Bronchial epithelial cell (primary cell): ENCODE results near the gene GRID2. TPM values are rescaled to one million over a fixed set of nuclear protein-coding genes. Genes with fewer than 3 reads are reported as not detected.

ENCODE experiments used
- DNase-seq: peaks from one replicate; pipeline ENCODE4 v3.0.0-alpha.2; 2010; ENCODE audit warnings: low read depth
- FAIRE-seq: peaks from 2 replicates; lab custom pipeline; 2011; peaks lifted over from hg19 to GRCh38; lab: Jason Lieb, UNC
- H3K27me3 ChIP-seq: 2 replicates; pipeline ENCODE4 v1.5.1; 2011; ENCODE audit warnings: low read length; ENCODE audit not compliant: control insufficient read depth, insufficient read depth
- H3K36me3 ChIP-seq: 2 replicates; pipeline ENCODE4 v1.5.1; 2011; ENCODE audit warnings: low read length; ENCODE audit not compliant: control insufficient read depth, insufficient read depth
- H3K4me3 ChIP-seq: 2 replicates; pipeline ENCODE4 v1.5.1; 2011; ENCODE audit warnings: mild to moderate bottlenecking, low read depth, low read length, control low read depth
- total RNA-seq: library from RNA; depleted of rRNA; stranded (reverse); fragments of >200 nt; gene quantifications from 2 replicates; pipeline ENCODE4 v1.2.1, GENCODE V29; 2014
- TF ChIP-seq, protein P1 (sequence below): IDR thresholded peaks from 2 replicates; pipeline ENCODE4 v1.5.1; 2011; ENCODE audit warnings: mild to moderate bottlenecking, moderate library complexity, low read length, control low read depth, inconsistent platforms; ENCODE audit not compliant: insufficient read depth, severe bottlenecking

GRID2 gene
- total RNA-seq, 1 donor from 2014 or later: not detected

DNA sequence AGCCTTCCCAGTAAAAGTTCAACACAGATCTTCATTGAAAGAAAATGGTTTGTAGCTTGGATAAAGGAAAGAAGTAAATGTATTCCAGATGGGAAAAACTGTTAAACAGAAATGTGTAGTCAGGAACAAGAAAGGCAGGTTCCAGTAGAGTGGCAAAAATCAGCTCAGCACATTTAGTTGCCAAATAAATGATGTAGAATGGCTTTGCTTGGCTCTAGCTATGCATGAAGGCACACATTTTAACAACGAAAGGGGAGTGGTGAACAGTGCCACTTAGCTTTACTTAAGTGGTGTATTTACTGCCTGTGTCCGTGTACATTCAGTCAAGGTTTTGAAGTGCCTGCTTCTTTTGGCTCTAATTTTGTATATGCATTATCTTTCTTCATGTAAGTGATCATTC is 880.3 kb downstream of the GRID2 start:
- Histone ChIP-seq H3K36me3 (no peaks in the 10 kb centered on the region), H3K4me3 (no peak overlapping the region), H3K27me3 (no peaks in the 10 kb centered on the region)
- DNase-seq (peak; percentile 27), FAIRE-seq (no peak)
- TF ChIP-seq, protein P1, sequence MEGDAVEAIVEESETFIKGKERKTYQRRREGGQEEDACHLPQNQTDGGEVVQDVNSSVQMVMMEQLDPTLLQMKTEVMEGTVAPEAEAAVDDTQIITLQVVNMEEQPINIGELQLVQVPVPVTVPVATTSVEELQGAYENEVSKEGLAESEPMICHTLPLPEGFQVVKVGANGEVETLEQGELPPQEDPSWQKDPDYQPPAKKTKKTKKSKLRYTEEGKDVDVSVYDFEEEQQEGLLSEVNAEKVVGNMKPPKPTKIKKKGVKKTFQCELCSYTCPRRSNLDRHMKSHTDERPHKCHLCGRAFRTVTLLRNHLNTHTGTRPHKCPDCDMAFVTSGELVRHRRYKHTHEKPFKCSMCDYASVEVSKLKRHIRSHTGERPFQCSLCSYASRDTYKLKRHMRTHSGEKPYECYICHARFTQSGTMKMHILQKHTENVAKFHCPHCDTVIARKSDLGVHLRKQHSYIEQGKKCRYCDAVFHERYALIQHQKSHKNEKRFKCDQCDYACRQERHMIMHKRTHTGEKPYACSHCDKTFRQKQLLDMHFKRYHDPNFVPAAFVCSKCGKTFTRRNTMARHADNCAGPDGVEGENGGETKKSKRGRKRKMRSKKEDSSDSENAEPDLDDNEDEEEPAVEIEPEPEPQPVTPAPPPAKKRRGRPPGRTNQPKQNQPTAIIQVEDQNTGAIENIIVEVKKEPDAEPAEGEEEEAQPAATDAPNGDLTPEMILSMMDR: no peak

DNA sequence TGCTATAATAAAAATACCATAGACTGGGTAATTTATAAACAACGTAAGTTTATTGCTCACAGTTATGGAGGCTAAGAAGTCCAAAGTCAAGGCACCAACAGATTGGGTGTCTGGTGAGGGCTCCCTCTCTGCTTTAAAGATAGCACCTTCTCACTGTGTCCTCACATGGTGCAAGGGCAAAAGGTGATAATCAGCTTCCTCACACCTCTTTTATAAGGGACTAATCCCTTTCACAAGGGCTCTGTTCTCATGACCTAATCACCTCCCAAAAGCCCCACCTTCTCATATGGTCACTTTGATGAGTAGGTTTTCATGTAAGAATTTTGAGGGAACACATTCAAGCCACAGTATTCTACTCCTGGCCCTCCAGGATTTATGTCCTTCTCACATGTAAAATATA is 883.1 kb downstream of the GRID2 start:
- no peak for DNase-seq
- Histone ChIP-seq H3K36me3 (no peaks in the 10 kb centered on the region), H3K4me3 (no peak overlapping the region), H3K27me3 (no peaks in the 10 kb centered on the region)
- TF ChIP-seq, protein P1: no peak
- no peak for FAIRE-seq

DNA sequence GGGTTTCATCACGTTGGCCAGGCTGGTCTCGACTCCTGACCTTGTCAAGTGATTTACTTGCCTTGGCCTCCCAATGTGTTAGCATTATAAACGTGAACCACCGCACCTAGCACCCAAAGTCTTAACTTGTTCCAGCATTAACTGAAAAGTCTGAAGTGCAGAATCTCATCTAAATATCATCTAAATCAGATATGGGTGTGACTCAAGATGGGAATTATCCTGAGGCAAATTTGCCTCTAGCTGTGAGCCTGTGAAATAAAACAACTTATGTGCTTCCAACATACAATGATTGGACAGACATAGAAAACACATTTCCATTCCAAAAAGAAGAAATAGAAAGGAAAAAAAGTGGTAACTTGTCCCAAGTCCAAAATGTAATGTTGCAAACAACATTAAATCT is 883.7 kb downstream of the GRID2 start:
- H3K36me3 ChIP-seq: no peaks in the 10 kb centered on the region
- H3K4me3 ChIP-seq: no peak overlapping the region
- no peak for FAIRE-seq
- no peak for DNase-seq
- TF ChIP-seq, protein P1: no peak
- no peaks in the 10 kb centered on the region for H3K27me3 ChIP-seq

DNA sequence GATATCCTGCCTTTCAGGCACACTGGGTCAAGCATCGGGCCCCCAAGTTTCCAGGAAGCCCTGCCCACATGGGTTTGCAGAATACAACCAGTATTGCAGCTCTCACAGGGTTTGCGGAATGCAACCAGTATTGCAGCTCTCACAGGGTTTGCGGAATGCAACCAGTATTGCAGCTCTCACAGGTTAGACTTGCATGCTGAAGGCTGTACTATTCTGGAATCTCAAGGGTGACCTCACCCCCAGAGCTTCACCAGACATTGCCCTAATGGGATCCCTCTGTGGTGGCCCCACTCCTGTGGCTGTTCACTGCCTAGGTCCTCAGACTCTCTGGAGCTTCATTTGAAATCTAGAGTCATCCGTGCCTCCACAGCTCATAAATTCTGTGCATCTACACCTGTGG is 884.1 kb downstream of the GRID2 start:
- DNase-seq (no peak), FAIRE-seq (no peak)
- TF ChIP-seq, protein P1: no peak
- H3K36me3 ChIP-seq: no peaks in the 10 kb centered on the region
- no peaks in the 10 kb centered on the region for H3K27me3 ChIP-seq
- H3K4me3 ChIP-seq: no peak overlapping the region

DNA sequence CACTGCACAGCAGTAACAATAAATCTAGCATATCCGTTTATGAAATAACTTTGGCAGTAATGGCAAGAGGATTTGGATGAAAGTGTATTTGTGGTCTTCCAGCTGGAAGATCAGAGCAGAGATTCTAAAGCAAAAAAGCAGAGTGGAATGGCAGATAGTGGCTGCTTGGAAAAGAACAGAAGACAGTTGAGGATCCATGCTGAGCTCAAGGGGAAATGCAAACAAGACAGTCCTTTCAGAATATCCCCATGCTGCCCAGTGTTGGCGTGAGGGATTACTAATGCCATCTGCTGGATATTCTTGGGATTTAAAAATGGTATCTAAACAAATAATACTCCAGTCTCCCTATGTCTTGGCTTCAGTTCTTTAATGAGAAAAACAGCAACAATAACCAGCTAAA is 895.7 kb downstream of the GRID2 start:
- FAIRE-seq (no peak), DNase-seq (peak; percentile 56)
- H3K36me3 ChIP-seq: no peaks in the 10 kb centered on the region
- H3K4me3 ChIP-seq: no peak overlapping the region
- H3K27me3 ChIP-seq: no peaks in the 10 kb centered on the region
- TF ChIP-seq, protein P1: peak; percentile 51

DNA sequence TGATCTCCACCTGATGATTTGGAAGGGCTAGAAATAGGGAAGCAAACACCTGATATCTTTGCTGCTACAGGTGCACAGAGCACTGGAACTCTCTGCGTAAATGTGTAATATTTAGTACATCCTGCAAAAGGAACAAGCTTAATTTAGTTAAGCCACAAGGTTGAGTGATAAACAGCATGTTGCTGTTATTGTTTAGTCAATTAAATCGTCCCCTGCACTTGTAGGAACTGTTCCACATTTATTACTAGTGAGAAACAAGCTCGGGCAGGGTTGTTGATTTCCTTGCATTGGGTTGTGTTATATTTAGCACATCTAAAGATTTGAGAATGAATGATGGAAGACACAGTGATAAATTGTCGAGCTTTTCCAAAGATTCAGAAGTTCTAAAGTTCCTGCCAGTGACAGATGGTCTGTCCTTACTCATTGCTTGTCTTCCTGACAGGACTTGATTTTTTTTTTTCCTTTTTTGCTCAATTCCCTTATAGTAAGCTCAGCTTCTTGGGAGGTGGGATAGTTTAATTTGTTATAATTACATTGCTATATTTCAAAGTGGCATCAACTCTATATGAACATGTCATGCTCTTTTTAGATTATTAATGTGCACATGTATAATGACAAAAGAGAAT is 897.8 kb downstream of the GRID2 start:
- Histone ChIP-seq H3K36me3 (no peaks in the 10 kb centered on the region), H3K4me3 (no peak overlapping the region), H3K27me3 (no peaks in the 10 kb centered on the region)
- DNase-seq (no peak), FAIRE-seq (no peak)
- TF ChIP-seq, protein P1: no peak
